ENCODE data around the gene RBL2. TPM values are rescaled to one million over a fixed set of nuclear protein-coding genes. Genes with fewer than 3 reads are reported as not detected.

Gene RBL2
- total and polyA plus RNA-seq, 2 of the 13 experiments (the other 11 are each of a cell fraction or from before 2014, with no cell fraction given), result 41.2 to 60.9 TPM

GRCh38 chr16:53511403-53512280 lies 77.4 kb downstream of the RBL2 start (continued):
- TF ChIP-seq IRF1 (CRISPR knock-in tag; IDR thresholded peaks at IDR 0.05; ENCODE audit: low read depth) (no peak), REPIN1 (CRISPR knock-in tag; IDR thresholded peaks at IDR 0.05; ENCODE audit: borderline replicate concordance, low read depth) (peak; percentile 82), JARID2 (CRISPR knock-in tag; IDR thresholded peaks at IDR 0.05; ENCODE audit: insufficient replicate concordance) (no peak), TBL1XR1 (IDR thresholded peaks at IDR 0.05; ENCODE audit: borderline replicate concordance, low read length, partially characterized antibody) (peak; percentile 30), DRAP1 (CRISPR knock-in tag; IDR thresholded peaks at IDR 0.05) (peak; percentile 59), ZGPAT (CRISPR knock-in tag; IDR thresholded peaks at IDR 0.05) (peak; percentile 71), TBP (CRISPR knock-in tag; IDR thresholded peaks at IDR 0.05) (no peak), GABPA (IDR thresholded peaks at IDR 0.05; ENCODE audit: low read depth, low read length) (no peak), GABPA (CRISPR knock-in tag; IDR thresholded peaks at IDR 0.05; ENCODE audit: low read depth) (peak; percentile 62), GTF3A (CRISPR knock-in tag; conservative IDR thresholded peaks at IDR 0.05) (no peak), PBX3 (CRISPR knock-in tag; IDR thresholded peaks at IDR 0.05; ENCODE audit: borderline replicate concordance) (no peak), DMAP1 (CRISPR knock-in tag; IDR thresholded peaks at IDR 0.05) (peak; percentile 39; the same call in 1 of the 2 replicates), HNRNPLL (IDR thresholded peaks at IDR 0.05; ENCODE audit: low read depth, low read length, poor library complexity, severe bottlenecking) (no peak), ZNF562 (CRISPR knock-in tag; IDR thresholded peaks at IDR 0.05; ENCODE audit: borderline replicate concordance) (no peak), JUND (CRISPR knock-in tag; IDR thresholded peaks at IDR 0.05) (peak; percentile 63; the same call in 1 of the 2 replicates), POGZ (CRISPR knock-in tag; IDR thresholded peaks at IDR 0.05) (peak; percentile 85), AHDC1 (CRISPR knock-in tag; IDR thresholded peaks at IDR 0.05; ENCODE audit: borderline replicate concordance) (peak; percentile 94), ZNF615 (CRISPR knock-in tag; IDR thresholded peaks at IDR 0.05; ENCODE audit: borderline replicate concordance) (peak; percentile 27; the same call in 1 of the 2 replicates), SETDB1 (CRISPR knock-in tag; IDR thresholded peaks at IDR 0.05; ENCODE audit: borderline replicate concordance) (no peak)

Data from HepG2 (cell line).